OCI-LY1 (cell line): ENCODE measurements around the gene SMC5.

Source experiments
- CTCF ChIP-seq: fragments of 200-600 bp; sonication (generic), shearing (Covaris generic); IDR thresholded peaks from 2 replicates; pipeline ENCODE4 v1.5.1; 2017; ENCODE audit warnings: mild to moderate bottlenecking, antibody characterized with exemption, low read length, moderate library complexity, mixed read lengths
- EZH2 ChIP-seq: fragments of 200-600 bp; sonication (generic), shearing (Covaris generic); IDR thresholded peaks from 2 replicates; pipeline ENCODE4 v1.8.0; 2017; ENCODE audit warnings: borderline replicate concordance, mixed run types, mild to moderate bottlenecking, antibody characterized with exemption, low read length, moderate library complexity, mixed read lengths

GRCh38 chr9:70285981-70286598, 27.3 kb downstream of the SMC5 start:
- no peak for TF ChIP-seq CTCF
- TF ChIP-seq EZH2, result no peak
